BLaER1 treated with 17β-estradiol and CSF1 and Interleukin-3, amounts not matched to agents 10 nM and 100 nM (cell line): Measurements from ENCODE around the gene NOLC1.
A peak's percentile ranks its signal among the peaks of the same experiment; 100 is the strongest.

ENCODE experiments used
- H3K27ac ChIP-seq, 11 experiments: shearing (Covaris generic); formaldehyde crosslinking; 2 replicates each; pipeline ENCODE4 v1.8.1; 2022
- H3K27me3 ChIP-seq, 11 experiments: shearing (Covaris generic); formaldehyde crosslinking; 2 replicates each; pipeline ENCODE4 v1.8.1; 2022
- H3K36me3 ChIP-seq, 11 experiments: shearing (Covaris generic); formaldehyde crosslinking; 2 replicates each; pipeline ENCODE4 v1.8.1; 2022
- H3K4me1 ChIP-seq, 10 experiments: shearing (Covaris generic); formaldehyde crosslinking; 2 replicates each; pipeline ENCODE4 v1.8.1; 2022
- H3K4me2 ChIP-seq, 11 experiments: shearing (Covaris generic); formaldehyde crosslinking; 2 replicates each; pipeline ENCODE4 v1.8.1; 2022
- H3K4me3 ChIP-seq, 10 experiments: shearing (Covaris generic); formaldehyde crosslinking; 2 replicates each; pipeline ENCODE4 v1.8.1; 2022
- H3K9ac ChIP-seq, 11 experiments: shearing (Covaris generic); formaldehyde crosslinking; 2 replicates each; pipeline ENCODE4 v1.8.1; 2022
- H3K9me3 ChIP-seq, 11 experiments: shearing (Covaris generic); formaldehyde crosslinking; replicated peaks in 1 of 11; 2 replicates each; pipeline ENCODE4 v1.8.1; 2022
- H4K20me1 ChIP-seq, 11 experiments: shearing (Covaris generic); formaldehyde crosslinking; 2 replicates each; pipeline ENCODE4 v1.8.1; 2022
- Cebpa-rat ChIP-seq, 11 experiments: shearing (Covaris generic); IDR thresholded peaks; 2 replicates each; pipeline ENCODE4 v1.8.1; 2022

NOLC1 gene

GRCh38 chr10:102132563-102133372, 19.4 kb upstream of the NOLC1 start, which contains the start of gene PPRC1:
TSS of gene PPRC1 (plus strand) at chr10:102133040. CDS start at chr10:102133069, 29 bp downstream.
- H3K27ac ChIP-seq = peak within 1 kb of the TSS; percentile 84 to 100 (median 98)
- peak within 1 kb of the TSS; percentile 69 to 100 (median 94) for H3K4me3 ChIP-seq
- H3K4me2 ChIP-seq = peak within 1 kb of the TSS; percentile 87 to 100 (median 98)
- H3K9ac ChIP-seq = peak within 1 kb of the TSS; percentile 87 to 100 (median 98)
- peaks cover 34 to 45% (median 42%) of the 10 kb centered on the region in 11 experiments; a peak in 21 of 22 replicates for H4K20me1 ChIP-seq
- H3K36me3 ChIP-seq = peaks cover 5 to 38% (median 29%) of the 10 kb centered on the region in 11 experiments
- H3K4me1 ChIP-seq = peaks cover 21 to 40% (median 30%) of the 10 kb centered on the region in 10 experiments
- no peaks in the 10 kb centered on the region for H3K27me3 ChIP-seq
- no peak for TF ChIP-seq Cebpa-rat (IDR thresholded peaks at IDR 0.05)
- no peaks in the 10 kb centered on the region for H3K9me3 ChIP-seq

- Histone ChIP-seq H3K4me2 (peak overlapping the region; percentile 87 to 100 (median 98)), H3K4me3 (peak overlapping the region; percentile 69 to 100 (median 94)), H3K4me1 (peaks cover 21 to 40% (median 30%) of the 10 kb centered on the region in 10 experiments), H3K27ac (peak overlapping the region; percentile 84 to 100 (median 98)), H4K20me1 (peaks cover 43 to 53% (median 50%) of the 10 kb centered on the region in 11 experiments; a peak in 21 of 22 replicates), H3K9me3 (no peaks in the 10 kb centered on the region), H3K9ac (peak overlapping the region; percentile 87 to 100 (median 98)), H3K36me3 (peaks cover 13 to 46% (median 37%) of the 10 kb centered on the region in 11 experiments), H3K27me3 (no peaks in the 10 kb centered on the region)
- TF ChIP-seq Cebpa-rat (IDR thresholded peaks at IDR 0.05) = no peak
These were observed 18.6 kb upstream of the NOLC1 start for GRCh38 chr10:102133373-102134195.

GRCh38 chr10:102134416-102134815, 17.8 kb upstream of the NOLC1 start:
- Histone ChIP-seq H3K9me3 (no peaks in the 10 kb centered on the region), H3K4me3 (peak overlapping the region; percentile 69 to 100 (median 94)), H3K27me3 (no peaks in the 10 kb centered on the region), H3K27ac (peak overlapping the region; percentile 84 to 100 (median 98); a peak in 21 of 22 replicates), H3K4me2 (peak overlapping the region; percentile 87 to 100 (median 98)), H4K20me1 (peaks cover 51 to 62% (median 58%) of the 10 kb centered on the region in 11 experiments; a peak in 21 of 22 replicates), H3K36me3 (peaks cover 22 to 54% (median 46%) of the 10 kb centered on the region in 11 experiments), H3K4me1 (peaks cover 21 to 40% (median 30%) of the 10 kb centered on the region in 10 experiments), H3K9ac (peak overlapping the region; percentile 87 to 100 (median 98))
- no peak for TF ChIP-seq Cebpa-rat (IDR thresholded peaks at IDR 0.05)

GRCh38 chr10:102135956-102136526, 16.1 kb upstream of the NOLC1 start:
- H3K9me3 ChIP-seq = no peaks in the 10 kb centered on the region
- TF ChIP-seq Cebpa-rat (IDR thresholded peaks at IDR 0.05) = no peak
- H3K4me2 ChIP-seq = peak overlapping the region; percentile 87 to 100 (median 98)
- H3K27ac ChIP-seq = no peak overlapping the region
- H3K36me3 ChIP-seq = peaks cover 38 to 71% (median 62%) of the 10 kb centered on the region in 11 experiments
- H4K20me1 ChIP-seq = peaks cover 61 to 78% (median 74%) of the 10 kb centered on the region in 11 experiments; a peak in 21 of 22 replicates
- no peaks in the 10 kb centered on the region for H3K27me3 ChIP-seq
- 0 out of 20 replicates have a peak overlapping the region, but pooled peaks of 2 of the 10 experiments have one; percentile 83 to 94 for H3K4me3 ChIP-seq
- peak overlapping the region in 10 of 11 experiments; percentile 21 to 99 (median 46); a peak in 15 of 22 replicates for H3K9ac ChIP-seq
- H3K4me1 ChIP-seq = peaks cover 21 to 36% (median 25%) of the 10 kb centered on the region in 10 experiments

GRCh38 chr10:102139281-102140110, 12.7 kb upstream of the NOLC1 start:
- no peak for TF ChIP-seq Cebpa-rat (IDR thresholded peaks at IDR 0.05)
- H3K4me2 ChIP-seq = no peak overlapping the region
- no peaks in the 10 kb centered on the region for H3K27me3 ChIP-seq
- H3K36me3 ChIP-seq = peaks cover 71 to 100% (median 96%) of the 10 kb centered on the region in 11 experiments
- H4K20me1 ChIP-seq = peaks cover 64 to 100% (median 100%) of the 10 kb centered on the region in 11 experiments; a peak in 21 of 22 replicates
- H3K4me3 ChIP-seq = no peak overlapping the region
- no peak overlapping the region for H3K27ac ChIP-seq
- no peaks in the 10 kb centered on the region for H3K9me3 ChIP-seq
- H3K4me1 ChIP-seq = peaks cover 18 to 24% (median 19%) of the 10 kb centered on the region in 10 experiments
- H3K9ac ChIP-seq = 0 out of 22 replicates have a peak overlapping the region, but pooled peaks of 1 of the 11 experiments have one; percentile 9

- Histone ChIP-seq H3K9ac (no peak overlapping the region), H3K9me3 (no peaks in the 10 kb centered on the region), H3K4me1 (peaks cover 11 to 17% (median 12%) of the 10 kb centered on the region in 10 experiments), H3K36me3 (peaks cover 79 to 100% (median 97%) of the 10 kb centered on the region in 11 experiments), H3K4me2 (no peak overlapping the region), H3K27me3 (no peaks in the 10 kb centered on the region), H3K27ac (no peak overlapping the region), H4K20me1 (peaks cover 57 to 100% (median 100%) of the 10 kb centered on the region in 11 experiments; a peak in 21 of 22 replicates), H3K4me3 (no peak overlapping the region)
- no peak for TF ChIP-seq Cebpa-rat (IDR thresholded peaks at IDR 0.05)
These were observed 12.0 kb upstream of the NOLC1 start for GRCh38 chr10:102140218-102140617.

GRCh38 chr10:102140913-102141540, 11.2 kb upstream of the NOLC1 start:
- no peak overlapping the region for H3K4me2 ChIP-seq
- no peak overlapping the region for H3K4me3 ChIP-seq
- H4K20me1 ChIP-seq = peaks cover 49 to 100% (median 99%) of the 10 kb centered on the region in 11 experiments; a peak in 21 of 22 replicates
- H3K9me3 ChIP-seq = no peaks in the 10 kb centered on the region
- H3K4me1 ChIP-seq = peaks cover 2 to 9% (median 4%) of the 10 kb centered on the region in 10 experiments
- H3K36me3 ChIP-seq = peaks cover 85 to 100% (median 97%) of the 10 kb centered on the region in 11 experiments
- no peaks in the 10 kb centered on the region for H3K27me3 ChIP-seq
- H3K27ac ChIP-seq = no peak overlapping the region
- H3K9ac ChIP-seq = no peak overlapping the region; a peak in 1 of 22 replicates
- no peak for TF ChIP-seq Cebpa-rat (IDR thresholded peaks at IDR 0.05)
